ENCODE measurements around the gene MGAT4A.
"Not testable (repeated sequence)": the region's sequence is repeated elsewhere in the genome, so short reads cannot be mapped to it uniquely, and the experiment has no call there.

Gene MGAT4A

GRCh38 chr2:98683728-98684127, 47.2 kb downstream of the MGAT4A start:
- DNase-seq, result no peak
- in situ Hi-C loops (cut with MboI; ENCODE audit: low pct_unique_long_range_greater_than_20kb, low sequenced_read_pairs), result no loop called here

- in situ Hi-C loops (cut with MboI; ENCODE audit: low pct_unique_long_range_greater_than_20kb, low sequenced_read_pairs), result no loop called here
- no peak for DNase-seq
Measured at GRCh38 chr2:98676742-98677141, 54.2 kb downstream of the MGAT4A start.

- in situ Hi-C loops (cut with MboI; ENCODE audit: low pct_unique_long_range_greater_than_20kb, low sequenced_read_pairs), result no loop called here
- no peak for DNase-seq
Measured at GRCh38 chr2:98674233-98674964, 56.5 kb downstream of the MGAT4A start.

- in situ Hi-C loops (cut with MboI; ENCODE audit: low pct_unique_long_range_greater_than_20kb, low sequenced_read_pairs), result no loop called here
- DNase-seq, result no peak
Measured at GRCh38 chr2:98669675-98670074, 61.3 kb downstream of the MGAT4A start.

DNA sequence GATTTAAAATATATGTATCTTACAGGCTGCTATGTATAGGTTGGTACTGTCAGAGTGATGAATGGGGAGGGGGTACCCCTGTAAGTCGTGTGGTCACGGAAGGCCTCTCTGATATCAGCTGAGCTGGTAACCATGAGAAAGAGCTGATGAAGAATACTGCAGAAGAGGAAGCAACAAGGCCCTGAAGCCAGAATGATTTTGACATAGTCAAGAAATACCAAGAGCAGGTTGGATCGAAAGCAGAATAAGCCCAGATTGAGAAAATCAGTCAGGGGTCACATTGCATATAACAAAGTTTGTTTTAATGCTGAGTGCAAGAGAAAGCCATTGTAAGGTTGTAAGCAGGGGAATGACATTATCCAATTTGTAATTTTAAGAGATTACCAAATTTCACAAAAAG, 65.3 kb downstream of the MGAT4A start:
- no peak for DNase-seq
- in situ Hi-C loops (cut with MboI; ENCODE audit: low pct_unique_long_range_greater_than_20kb, low sequenced_read_pairs), result no loop called here

- in situ Hi-C loops (cut with MboI; ENCODE audit: low pct_unique_long_range_greater_than_20kb, low sequenced_read_pairs), result no loop called here
- no peak for DNase-seq
Measured at GRCh38 chr2:98664323-98664722, 66.6 kb downstream of the MGAT4A start.

GRCh38 chr2:98663511-98664090, 67.3 kb downstream of the MGAT4A start:
- in situ Hi-C loops (cut with MboI; ENCODE audit: low pct_unique_long_range_greater_than_20kb, low sequenced_read_pairs), result no loop called here
- no peak for DNase-seq

GRCh38 chr2:98659491-98659840, 71.5 kb downstream of the MGAT4A start:
- in situ Hi-C loops (cut with MboI; ENCODE audit: low pct_unique_long_range_greater_than_20kb, low sequenced_read_pairs); DNase-seq: not testable (repeated sequence)

DNA sequence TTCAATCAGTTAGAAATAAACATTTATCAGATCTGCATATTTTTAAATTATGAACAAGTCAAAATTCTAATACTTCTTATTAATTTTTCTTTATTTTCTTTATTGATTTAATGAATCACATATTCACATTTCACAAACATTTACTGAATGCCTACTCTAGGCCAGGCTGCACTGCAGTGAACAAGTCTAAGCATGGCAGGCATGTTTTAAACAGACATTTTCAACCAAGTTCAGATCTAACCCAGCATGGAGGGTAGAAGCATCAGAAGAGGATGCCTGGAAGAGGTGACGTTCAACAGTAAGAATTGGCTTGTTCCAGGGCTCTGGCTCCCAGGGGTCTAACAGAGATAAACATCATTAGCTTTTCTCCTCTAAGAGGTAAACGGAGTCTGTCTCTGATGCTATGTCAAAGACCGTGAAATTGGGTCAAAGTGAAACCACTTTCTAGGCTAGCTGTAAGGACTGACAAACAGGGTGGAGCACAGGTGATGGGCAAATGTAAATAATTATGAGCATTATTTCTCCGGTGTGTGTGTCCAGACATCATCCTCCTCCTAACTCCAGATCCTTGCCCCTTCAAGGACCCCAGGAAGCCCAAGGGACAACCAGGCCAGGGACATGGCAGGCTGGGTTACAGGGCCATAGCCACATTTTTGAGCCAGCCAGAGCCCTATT, 72.0 kb downstream of the MGAT4A start:
- in situ Hi-C loops (cut with MboI; ENCODE audit: low pct_unique_long_range_greater_than_20kb, low sequenced_read_pairs), result no loop called here
- DNase-seq, result no peak

- in situ Hi-C loops (cut with MboI; ENCODE audit: low pct_unique_long_range_greater_than_20kb, low sequenced_read_pairs), result no loop called here
Measured at GRCh38 chr2:98656800-98657199, 74.1 kb downstream of the MGAT4A start.

DNA sequence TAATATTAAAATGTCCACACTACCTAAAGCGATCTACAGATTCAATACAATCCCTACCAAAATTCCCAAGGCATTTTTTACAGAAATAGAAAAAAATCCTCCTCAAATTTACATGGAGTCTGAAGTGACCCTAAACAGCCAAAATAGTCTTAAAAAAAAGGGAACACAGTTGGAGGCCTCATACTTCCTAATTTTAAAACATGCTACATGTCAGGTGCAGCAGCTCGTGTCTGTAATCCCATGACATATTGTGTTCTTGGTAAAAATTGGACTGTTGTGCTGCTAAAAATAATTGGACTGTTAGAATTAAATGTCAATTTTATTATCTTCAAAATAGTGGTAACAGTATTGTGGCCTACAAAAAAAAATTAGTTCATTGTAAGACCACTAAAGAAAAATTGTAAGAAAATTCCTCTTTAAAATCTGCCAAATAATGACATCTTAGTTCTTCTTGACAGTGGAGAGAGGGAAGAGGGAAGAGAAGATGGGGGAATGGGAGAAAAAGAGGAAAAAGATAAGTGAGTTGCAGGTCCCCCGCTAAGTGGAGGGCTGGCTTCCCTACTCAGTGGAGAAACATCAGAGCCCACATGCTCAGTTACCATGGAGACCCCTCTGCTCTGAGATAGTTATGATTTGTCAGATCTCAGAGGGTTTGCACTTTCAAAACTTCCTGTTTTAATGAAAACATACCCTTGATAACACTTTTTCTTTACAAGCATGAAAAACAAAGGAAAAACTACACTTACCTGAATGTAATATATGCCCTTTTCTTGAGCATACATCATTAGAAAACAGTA, 76.0 kb downstream of the MGAT4A start:
- in situ Hi-C loops (cut with MboI; ENCODE audit: low pct_unique_long_range_greater_than_20kb, low sequenced_read_pairs), result no loop called here
- DNase-seq, result peak; percentile 54

More at GRCh38 chr2:98656800-98657199, 74.1 kb downstream of the MGAT4A start:
- DNase-seq, result no peak

DNA sequence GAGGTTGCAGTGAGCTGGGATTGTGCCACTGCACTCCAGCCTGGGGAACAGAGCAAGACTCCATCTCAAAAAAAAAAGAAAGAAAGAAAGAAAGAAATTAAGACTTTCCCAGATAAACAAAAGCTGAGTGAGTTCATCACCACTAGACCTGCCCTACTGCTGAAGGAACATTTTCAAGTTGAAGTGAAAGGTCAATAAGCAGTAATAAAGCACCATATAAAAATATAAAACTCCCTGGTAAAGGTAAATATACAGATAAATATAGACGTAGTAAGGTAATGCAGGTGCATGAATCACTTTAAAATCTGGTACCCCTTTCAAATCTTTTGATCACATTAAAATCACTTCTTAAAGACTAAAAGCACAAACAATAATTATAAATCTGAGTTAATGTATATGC, 79.9 kb downstream of the MGAT4A start:
- DNase-seq, result no peak
- in situ Hi-C loops (cut with MboI; ENCODE audit: low pct_unique_long_range_greater_than_20kb, low sequenced_read_pairs), result no loop called here

- in situ Hi-C loops (cut with MboI; ENCODE audit: low pct_unique_long_range_greater_than_20kb, low sequenced_read_pairs), result loop anchor here (25.0 kb wide), 2 partner anchors 187 to 412 kb away; no protein-coding TSS in a partner anchor
- DNase-seq, result no peak
Measured at GRCh38 chr2:98649992-98650375, 80.9 kb downstream of the MGAT4A start.

DNA sequence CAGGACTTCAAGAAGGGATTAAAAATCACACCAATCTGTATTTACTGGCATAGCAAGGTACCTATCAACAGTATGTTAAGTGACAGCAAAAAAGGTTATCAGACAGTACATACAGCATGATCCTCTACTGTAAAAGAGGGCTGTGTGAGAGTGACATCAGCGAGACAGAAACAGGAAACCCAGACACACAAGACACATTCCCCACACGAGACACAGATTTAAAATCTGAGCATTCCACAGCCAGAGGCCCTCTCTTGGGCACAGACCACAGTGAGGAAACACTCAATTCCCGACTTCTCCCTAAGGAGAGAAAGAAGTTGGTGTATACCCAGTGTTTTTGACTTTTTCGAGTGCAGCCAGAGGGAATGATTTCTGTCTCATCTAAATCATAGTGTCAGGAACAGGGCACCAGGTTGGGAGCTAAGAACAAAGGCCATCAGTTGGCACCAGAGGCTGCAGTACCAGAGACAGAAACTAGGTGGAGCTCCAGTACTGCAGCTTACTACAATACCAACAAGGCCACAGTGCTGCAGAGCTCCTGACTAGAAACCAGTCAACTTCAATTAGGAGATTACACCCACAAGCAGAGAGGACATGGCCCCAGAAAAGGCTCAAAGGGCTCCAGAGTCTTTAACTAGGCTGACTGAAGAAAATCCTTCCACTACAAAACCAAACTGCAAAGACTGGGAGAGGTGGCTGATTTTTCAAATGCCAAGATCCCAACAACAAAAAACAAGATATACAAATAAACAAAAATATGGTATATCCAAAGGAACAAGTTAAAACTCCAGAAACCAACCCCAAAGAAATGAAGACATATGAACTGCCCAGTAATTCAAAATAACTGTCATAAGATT, 81.6 kb downstream of the MGAT4A start:
- in situ Hi-C loops (cut with MboI; ENCODE audit: low pct_unique_long_range_greater_than_20kb, low sequenced_read_pairs), result loop anchor here (25.0 kb wide), 2 partner anchors 188 to 413 kb away; no protein-coding TSS in a partner anchor
- peak; percentile 92 for DNase-seq

GRCh38 chr2:98648451-98648850, 82.5 kb downstream of the MGAT4A start:
- in situ Hi-C loops (cut with MboI; ENCODE audit: low pct_unique_long_range_greater_than_20kb, low sequenced_read_pairs), result loop anchor here (25.0 kb wide), 2 partner anchors 189 to 414 kb away; no protein-coding TSS in a partner anchor
- no peak for DNase-seq

DNA sequence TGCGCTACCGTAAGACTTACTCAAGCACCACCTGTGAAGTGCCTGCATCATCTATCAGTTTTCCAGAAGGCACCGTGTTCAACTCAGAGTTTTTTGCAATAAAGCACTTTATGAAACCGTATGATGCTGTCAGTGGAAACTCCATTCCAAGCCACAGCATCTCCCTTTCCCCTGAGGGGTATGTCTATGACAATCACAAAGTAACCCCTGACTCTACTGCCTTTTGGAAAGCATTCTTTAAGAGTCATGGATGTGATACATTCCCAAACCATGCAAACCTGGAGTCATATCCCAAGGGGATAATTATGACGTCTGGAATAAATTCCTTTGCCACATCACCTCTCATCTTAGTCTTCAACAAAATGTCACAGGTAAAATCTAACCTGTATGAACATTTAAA, 83.3 kb downstream of the MGAT4A start:
- in situ Hi-C loops (cut with MboI; ENCODE audit: low pct_unique_long_range_greater_than_20kb, low sequenced_read_pairs), result loop anchor here (25.0 kb wide), 2 partner anchors 190 to 415 kb away; no protein-coding TSS in a partner anchor
- no peak for DNase-seq

DNA sequence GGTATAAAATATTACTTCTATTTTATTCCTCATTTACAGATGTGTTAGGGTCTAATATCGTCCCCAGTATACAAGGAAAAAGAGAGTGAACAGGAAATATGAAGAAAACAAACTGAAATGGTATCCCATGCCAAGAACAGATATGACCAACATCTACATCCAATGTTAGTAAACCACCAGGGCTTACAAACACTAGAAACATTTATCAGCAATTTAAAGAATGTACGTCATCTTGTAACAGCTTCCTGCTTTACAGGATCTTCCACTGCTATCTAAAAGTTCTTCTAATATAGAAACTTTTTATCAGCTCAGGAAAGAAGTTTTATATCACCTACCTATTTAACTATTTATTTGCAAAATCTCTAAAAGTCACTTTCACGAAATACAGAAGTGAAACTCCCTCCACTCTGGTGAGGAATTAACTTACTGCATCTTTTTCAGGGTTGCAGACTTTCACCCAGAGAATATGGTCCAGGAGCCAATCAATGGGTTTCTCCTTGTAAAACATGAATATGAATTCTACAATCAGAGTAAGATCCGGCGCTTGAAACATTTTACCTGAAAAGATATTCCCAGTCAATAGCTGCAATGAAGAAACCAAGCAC, 87.3 kb downstream of the MGAT4A start:
- in situ Hi-C loops (cut with MboI; ENCODE audit: low pct_unique_long_range_greater_than_20kb, low sequenced_read_pairs), result loop anchor here (25.0 kb wide), 2 partner anchors 194 to 419 kb away; no protein-coding TSS in a partner anchor
- no peak for DNase-seq

All from KBM-7 (cell line).